ENCODE measurements around the gene PLS1. TPM values are rescaled to one million over a fixed set of nuclear protein-coding genes. Genes with fewer than 3 reads are reported as not detected.

PLS1 gene
- total and polyA plus RNA-seq, 2 of the 8 experiments (the other 6 are each of a cell fraction or from before 2014, with no cell fraction given): 18.7 to 44.7 TPM

DNA sequence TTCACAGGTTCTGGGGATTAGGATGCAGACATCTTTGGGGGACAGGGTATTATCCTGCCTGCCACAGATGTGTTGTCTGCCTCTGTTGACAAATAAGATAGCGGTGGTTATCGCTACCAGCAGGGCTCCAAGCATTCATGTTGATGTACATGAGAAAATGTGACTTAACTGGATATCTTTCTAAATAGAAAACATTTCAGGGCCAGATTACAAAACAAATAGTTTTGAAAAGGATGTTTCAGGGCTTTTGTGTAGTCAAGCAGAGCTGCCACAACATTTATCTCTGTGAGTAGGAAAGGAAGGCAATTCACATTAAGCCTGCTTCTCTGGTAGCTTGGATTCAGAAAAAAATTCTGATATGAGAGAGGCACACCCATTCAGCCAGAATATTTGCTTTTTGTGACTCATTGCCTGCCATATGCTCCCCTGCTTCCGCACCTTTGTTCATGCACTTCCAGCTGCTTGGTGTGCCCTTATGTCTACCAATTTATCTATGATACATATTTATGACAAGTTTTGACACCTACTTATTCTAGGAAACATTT is 22.8 kb downstream of the PLS1 start:
- WGBS, 2 experiments (ENCODE audit: extremely low coverage in 1 of 2, insufficient coverage in 1 of 2, insufficient read length in 1 of 2, insufficient replicate concordance in 2 of 2, low coverage in 1 of 2, low lambda C conversion rate in 2 of 2, missing lambda C conversion rate in 1 of 2): 93% methylated on average over 3 of the region's 3 CpGs; no CpG with 5 or more reads in 1 of the 2 experiments
- no peaks in the 10 kb centered on the region for H3K27me3 ChIP-seq (replicated peaks in 1 of 4; ENCODE audit: control insufficient read depth in 3 of 4, extremely low read depth in 1 of 4, insufficient read depth in 3 of 4, low read length in 3 of 4)
- no peak overlapping the region for H3K56ac ChIP-seq (replicated peaks; ENCODE audit: insufficient read length, low read depth, low read length)
- H3K9ac ChIP-seq (replicated peaks in 1 of 4; ENCODE audit: extremely low read depth in 1 of 4, low read depth in 3 of 4, low read length in 3 of 4): no peak overlapping the region
- H3K23ac ChIP-seq (ENCODE audit: insufficient read length): no peak overlapping the region
- no peak overlapping the region for H3K4ac ChIP-seq (replicated peaks; ENCODE audit: insufficient read length, low read depth, low read length)
- H3K23me2 ChIP-seq (ENCODE audit: low read depth, low read length): no peaks in the 10 kb centered on the region
- H2BK20ac ChIP-seq (ENCODE audit: low read length): no peak overlapping the region
- DNase-seq (ENCODE audit: low read depth in 1 of 2, low spot score in 2 of 2): no peak
- CTCF ChIA-PET (ENCODE audit: partially characterized antibody): no interaction called here
- H3K4me2 ChIP-seq (ENCODE audit: insufficient read depth in 1 of 2, low read depth in 2 of 2, low read length in 2 of 2): no peak overlapping the region
- no peak overlapping the region for H2AFZ ChIP-seq (ENCODE audit: low read length)
- H2BK15ac ChIP-seq (ENCODE audit: low read length): no peak overlapping the region
- POLR2A ChIA-PET (ENCODE audit: partially characterized antibody): interaction anchor here (0.6 kb wide), 1 partner anchor 57 kb away, joined by 3 read pairs; no protein-coding TSS in a partner anchor
- H4K5ac ChIP-seq (ENCODE audit: insufficient read length, low read depth, low read length): no peak overlapping the region
- no peak for TF ChIP-seq RFX5 (IDR thresholded peaks at IDR 0.05; ENCODE audit: borderline replicate concordance, low read depth, low read length)
- TF ChIP-seq EP300 (IDR thresholded peaks at IDR 0.05; ENCODE audit: borderline replicate concordance in 1 of 2, low read depth in 2 of 2, low read length in 2 of 2): no peak
- TF ChIP-seq TBP (IDR thresholded peaks at IDR 0.05; ENCODE audit: low read depth, low read length): no peak
- no peak for TF ChIP-seq FOSL1 (IDR thresholded peaks at IDR 0.05; ENCODE audit: insufficient read depth, low read depth, low read length)
- no peak for TF ChIP-seq POLR2A (IDR thresholded peaks at IDR 0.05; ENCODE audit: control extremely low read depth in 1 of 2, low read depth in 2 of 2, low read length in 2 of 2)
- no peak for TF ChIP-seq BRCA1 (IDR thresholded peaks at IDR 0.05; ENCODE audit: low read depth, low read length)
- H2BK5ac ChIP-seq (ENCODE audit: low read depth, low read length): no peak overlapping the region
- H2AK5ac ChIP-seq (ENCODE audit: low read depth, low read length): no peak overlapping the region
- no peaks in the 10 kb centered on the region for H3K79me1 ChIP-seq (ENCODE audit: low read depth, low read length)
- H2BK12ac ChIP-seq (ENCODE audit: low read depth, low read length): no peak overlapping the region
- H3K79me2 ChIP-seq (ENCODE audit: control insufficient read depth in 1 of 2, insufficient read depth in 2 of 2, low read length in 2 of 2): no peaks in the 10 kb centered on the region
- H3K4me3 ChIP-seq (ENCODE audit: extremely low read depth in 1 of 4, insufficient read depth in 2 of 4, low read depth in 3 of 4, low read length in 4 of 4): no peak overlapping the region
- H3K14ac ChIP-seq (ENCODE audit: insufficient read length): no peak overlapping the region
- H3K36me3 ChIP-seq (ENCODE audit: control insufficient read depth in 2 of 4, insufficient read depth in 4 of 4, low read length in 3 of 4): no peaks in the 10 kb centered on the region
- no peak overlapping the region for H3K18ac ChIP-seq (ENCODE audit: extremely low read depth, low read length)
- H3K9me3 ChIP-seq (ENCODE audit: insufficient read depth in 2 of 2, low read depth in 1 of 2, low read length in 1 of 2): no peaks in the 10 kb centered on the region
- H3K27ac ChIP-seq (ENCODE audit: low read depth, low read length): no peak overlapping the region
- no peak overlapping the region for H4K91ac ChIP-seq (replicated peaks; ENCODE audit: insufficient read length, low read length)
- FAIRE-seq: no peak
- H2BK120ac ChIP-seq (replicated peaks; ENCODE audit: low read depth, low read length): no peak overlapping the region
- no peak overlapping the region for H4K8ac ChIP-seq (ENCODE audit: extremely low read depth, insufficient read depth, low read length)
- H3K4me1 ChIP-seq (replicated peaks in 1 of 4; ENCODE audit: control insufficient read depth in 3 of 4, insufficient read depth in 4 of 4, low read length in 3 of 4): peaks cover 0 to 2% (median 0%) of the 10 kb centered on the region in 4 experiments; a peak in 1 of 7 replicates
- H4K20me1 ChIP-seq (replicated peaks in 1 of 2; ENCODE audit: control insufficient read depth in 1 of 2, insufficient read depth in 2 of 2, low read length in 2 of 2): no peaks in the 10 kb centered on the region
